Gastroesophageal sphincter (tissue), 4 donors: ENCODE data around the gene CKAP2. TPM values are rescaled to one million over a fixed set of nuclear protein-coding genes. Genes with fewer than 3 reads are reported as not detected.

Experiments
- ATAC-seq: fragments of 150-250 bp; one replicate; pipeline ENCODE4 v1.9.1; 2016; ENCODE audit warnings: mild to moderate bottlenecking, moderate library complexity
- H3K27ac ChIP-seq, 4 donors: fragments of 200-600 bp; sonication (generic) in 3 of 4; 1 replicate in 3 of 4; 2 replicates in 1 of 4; pipeline ENCODE4 v1.5.1; 2016 to 2019
- H3K27me3 ChIP-seq: fragments of 200-600 bp; sonication (generic); one replicate; pipeline ENCODE4 v1.5.1; 2019
- H3K36me3 ChIP-seq, 2 donors: fragments of 200-600 bp; sonication (generic); one replicate each; pipeline ENCODE4 v1.5.1; 2019; ENCODE audit warnings: control low read depth in 1 of 2
- H3K4me1 ChIP-seq, 3 donors: fragments of 200-600 bp; sonication (generic); 1 replicate in 2 of 3; 2 replicates in 1 of 3; pipeline ENCODE4 v1.5.1; 2016 to 2019; ENCODE audit warnings: control low read depth in 2 of 3
- H3K4me3 ChIP-seq, 2 donors: fragments of 200-600 bp; sonication (generic); one replicate each; pipeline ENCODE4 v1.5.1; 2019; ENCODE audit warnings: mild to moderate bottlenecking in 1 of 2, moderate library complexity in 1 of 2
- H3K9me3 ChIP-seq, 3 donors: fragments of 200-600 bp; sonication (generic); one replicate each; pipeline ENCODE4 v1.5.1; 2017 to 2019; ENCODE audit warnings: control low read depth in 2 of 3
- EP300 ChIP-seq: sonication (generic); formaldehyde crosslinking; IDR thresholded peaks from one replicate; pipeline ENCODE4 v1.6.1; 2017; ENCODE audit warnings: antibody characterized with exemption, mild to moderate bottlenecking
- POLR2A ChIP-seq, 2 donors: fragments of 450-650 bp; IDR thresholded peaks; one replicate each; pipeline ENCODE4 v1.6.1; 2017; ENCODE audit warnings: antibody characterized with exemption in 2 of 2, mild to moderate bottlenecking in 2 of 2, moderate library complexity in 1 of 2
- POLR2AphosphoS5 ChIP-seq: sonication (generic); formaldehyde crosslinking; IDR thresholded peaks from one replicate; pipeline ENCODE4 v1.6.1; 2017; ENCODE audit warnings: antibody characterized with exemption
- WGBS, 2 donors: methylation state at CpG; one replicate each; pipeline ENCODE4 v1.1.5; 2018; ENCODE audit warnings: low coverage in 1 of 2; 5-methylcytosine and 5-hydroxymethylcytosine counted together
- total RNA-seq, 4 donors: library from RNA; depleted of rRNA; stranded (reverse); fragments of >200 nt; gene quantifications; one replicate each; pipeline ENCODE4 v1.1.0, GENCODE V29; 2016
- TF ChIP-seq, protein P1 (sequence below), 4 experiments: fragments of 200-600 bp in 2 of 4; fragments of 450-650 bp in 2 of 4; sonication (generic) in 1 of 4; IDR thresholded peaks; one replicate each; pipeline ENCODE4 v1.5.1; 2017 to 2019; ENCODE audit warnings: antibody characterized with exemption in 4 of 4, mild to moderate bottlenecking in 2 of 4, moderate library complexity in 2 of 4

CKAP2 gene
- total RNA-seq, 4 donors from 2014 or later = 3.9 to 8.0 (median 5.3) TPM

GRCh38 chr13:52412128-52412527 is 43.1 kb upstream of the CKAP2 start:
- no peak for ATAC-seq
- TF ChIP-seq, protein P1, sequence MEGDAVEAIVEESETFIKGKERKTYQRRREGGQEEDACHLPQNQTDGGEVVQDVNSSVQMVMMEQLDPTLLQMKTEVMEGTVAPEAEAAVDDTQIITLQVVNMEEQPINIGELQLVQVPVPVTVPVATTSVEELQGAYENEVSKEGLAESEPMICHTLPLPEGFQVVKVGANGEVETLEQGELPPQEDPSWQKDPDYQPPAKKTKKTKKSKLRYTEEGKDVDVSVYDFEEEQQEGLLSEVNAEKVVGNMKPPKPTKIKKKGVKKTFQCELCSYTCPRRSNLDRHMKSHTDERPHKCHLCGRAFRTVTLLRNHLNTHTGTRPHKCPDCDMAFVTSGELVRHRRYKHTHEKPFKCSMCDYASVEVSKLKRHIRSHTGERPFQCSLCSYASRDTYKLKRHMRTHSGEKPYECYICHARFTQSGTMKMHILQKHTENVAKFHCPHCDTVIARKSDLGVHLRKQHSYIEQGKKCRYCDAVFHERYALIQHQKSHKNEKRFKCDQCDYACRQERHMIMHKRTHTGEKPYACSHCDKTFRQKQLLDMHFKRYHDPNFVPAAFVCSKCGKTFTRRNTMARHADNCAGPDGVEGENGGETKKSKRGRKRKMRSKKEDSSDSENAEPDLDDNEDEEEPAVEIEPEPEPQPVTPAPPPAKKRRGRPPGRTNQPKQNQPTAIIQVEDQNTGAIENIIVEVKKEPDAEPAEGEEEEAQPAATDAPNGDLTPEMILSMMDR (IDR thresholded peaks at IDR 0.05) = no peak
- TF ChIP-seq EP300 (no peak), POLR2AphosphoS5 (no peak), POLR2A (IDR thresholded peaks at IDR 0.05) (no peak)
- 56 to 100% methylated on average over 1 of the region's 1 CpG for WGBS, 2 donors
- Histone ChIP-seq H3K9me3 (no peaks in the 10 kb centered on the region), H3K27ac (no peak overlapping the region), H3K27me3 (peaks cover 1% of the 10 kb centered on the region), H3K4me3 (no peak overlapping the region), H3K36me3 (peaks cover 0 to 76% of the 10 kb centered on the region in 2 donors), H3K4me1 (no peaks in the 10 kb centered on the region)

DNA sequence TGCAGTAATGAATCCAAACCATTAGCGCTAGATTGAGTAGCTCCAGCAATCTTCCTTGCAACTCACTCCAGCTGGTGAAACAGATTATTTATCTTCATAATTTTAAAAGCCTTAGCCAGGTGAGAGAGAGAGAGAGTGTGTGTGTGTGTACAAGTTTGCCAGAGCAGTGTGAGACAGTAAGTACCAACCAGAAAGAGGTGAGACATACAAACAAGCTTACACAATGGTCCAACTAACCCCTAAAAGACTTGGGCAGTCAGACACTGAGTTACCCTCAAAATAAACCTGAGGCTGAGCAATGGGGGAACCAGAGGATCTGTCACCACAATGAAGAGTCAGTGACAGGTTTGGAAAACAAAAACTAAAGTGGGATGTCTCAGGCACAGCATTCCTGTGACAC is 41.2 kb upstream of the CKAP2 start:
- WGBS, 2 donors = 83 to 93% methylated on average over 1 of the region's 1 CpG
- TF ChIP-seq EP300 = no peak
- H3K36me3 ChIP-seq = peaks cover 0 to 93% of the 10 kb centered on the region in 2 donors

DNA sequence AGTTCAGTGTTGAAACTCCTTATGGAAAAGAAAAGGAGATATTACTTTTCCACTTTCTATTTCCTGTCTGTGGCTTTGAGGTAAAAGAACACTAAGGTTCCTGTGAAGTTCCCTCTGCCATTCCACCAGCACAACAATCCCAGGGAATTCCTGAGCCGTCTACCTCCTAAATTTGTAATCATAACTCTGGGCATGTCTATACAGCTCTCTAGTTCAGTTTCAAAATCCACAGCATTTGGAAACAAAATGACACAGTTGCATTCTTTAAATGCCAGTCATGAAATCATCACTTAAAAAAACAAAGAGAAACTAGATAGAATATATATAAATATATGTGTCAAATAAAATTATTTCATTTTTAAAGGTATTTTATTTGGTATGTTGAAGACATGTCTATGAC is 40.3 kb upstream of the CKAP2 start:
- ATAC-seq = no peak
- TF ChIP-seq POLR2AphosphoS5 = no peak
- TF ChIP-seq POLR2A (IDR thresholded peaks at IDR 0.05) = no peak
- TF ChIP-seq, protein P1 (IDR thresholded peaks at IDR 0.05) = no peak
- TF ChIP-seq EP300 = no peak
- WGBS, 2 donors = 43 to 54% methylated on average over 1 of the region's 1 CpG
- H3K4me1 ChIP-seq = no peaks in the 10 kb centered on the region
- H3K36me3 ChIP-seq = peaks cover 0 to 94% of the 10 kb centered on the region in 2 donors
- H3K4me3 ChIP-seq = no peak overlapping the region
- no peaks in the 10 kb centered on the region for H3K27me3 ChIP-seq
- no peaks in the 10 kb centered on the region for H3K9me3 ChIP-seq
- H3K27ac ChIP-seq = no peak overlapping the region

More for the DNA sequence above, 41.2 kb upstream of the CKAP2 start:
- no peaks in the 10 kb centered on the region for H3K4me1 ChIP-seq
- ATAC-seq = peak; percentile 19
- H3K27me3 ChIP-seq = no peaks in the 10 kb centered on the region
- H3K27ac ChIP-seq = no peak overlapping the region
- no peaks in the 10 kb centered on the region for H3K9me3 ChIP-seq
- no peak overlapping the region for H3K4me3 ChIP-seq

- no peak for ATAC-seq
- peaks cover 0 to 98% of the 10 kb centered on the region in 2 donors for H3K36me3 ChIP-seq
- no peaks in the 10 kb centered on the region for H3K27me3 ChIP-seq
- 17 to 57% methylated on average over 1 of the region's 1 CpG for WGBS, 2 donors
- H3K9me3 ChIP-seq = no peaks in the 10 kb centered on the region
- no peak overlapping the region for H3K4me3 ChIP-seq
- TF ChIP-seq EP300 (no peak), POLR2A (IDR thresholded peaks at IDR 0.05) (no peak), POLR2AphosphoS5 (no peak)
- TF ChIP-seq, protein P1 (IDR thresholded peaks at IDR 0.05) = no peak
- no peak overlapping the region for H3K27ac ChIP-seq
- no peaks in the 10 kb centered on the region for H3K4me1 ChIP-seq
Observed at GRCh38 chr13:52419080-52419479, 36.2 kb upstream of the CKAP2 start.

DNA sequence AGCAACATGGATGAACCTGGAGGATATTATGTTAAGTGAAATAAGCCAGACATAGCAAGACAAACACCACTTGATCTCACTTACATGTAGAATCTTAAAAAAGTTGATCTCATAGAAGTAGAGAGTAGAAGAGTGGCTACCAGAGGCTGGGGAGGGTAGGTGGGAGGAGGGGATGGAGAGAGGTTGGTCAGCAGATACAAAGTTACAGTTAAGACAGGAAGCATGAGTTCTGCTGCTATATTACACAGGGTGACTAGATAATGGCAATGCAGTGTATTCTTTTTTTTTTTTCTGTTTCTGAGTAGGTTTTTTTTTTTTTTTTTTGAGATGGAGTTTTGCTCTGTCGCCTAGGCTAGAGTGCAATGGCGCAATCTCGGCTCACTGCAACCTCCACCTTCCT is 34.1 kb upstream of the CKAP2 start:
- Histone ChIP-seq H3K9me3 (no peaks in the 10 kb centered on the region), H3K27ac (no peak overlapping the region), H3K4me3 (no peak overlapping the region), H3K27me3 (no peaks in the 10 kb centered on the region), H3K36me3 (peaks cover 0 to 97% of the 10 kb centered on the region in 2 donors), H3K4me1 (no peaks in the 10 kb centered on the region)
- WGBS, 2 donors = 96 to 100% methylated on average over 3 of the region's 3 CpGs
- TF ChIP-seq POLR2A (IDR thresholded peaks at IDR 0.05) (no peak), POLR2AphosphoS5 (no peak), EP300 (no peak)
- TF ChIP-seq, protein P1 (IDR thresholded peaks at IDR 0.05) = no peak
- no peak for ATAC-seq
